Measurements from ENCODE around the gene RPS19. TPM values are rescaled to one million over a fixed set of nuclear protein-coding genes. Genes with fewer than 3 reads are reported as not detected.

The RPS19 gene
- polyA plus RNA-seq, 4 donors: 2,031 to 3,349 (median 2,770) TPM

- no peak for FAIRE-seq
- no peak for DNase-seq
- Histone ChIP-seq H3K27ac (ENCODE audit: low read depth in 1 of 3, low read length in 2 of 3) (peak overlapping the region in 2 of 3 donors; percentile 36 to 98), H3K27me3 (ENCODE audit: control insufficient read depth in 3 of 3, insufficient read depth in 3 of 3, low read length in 3 of 3) (no peaks in the 10 kb centered on the region), H3K4me3 (ENCODE audit: low read depth in 1 of 3, low read length in 3 of 3) (peak overlapping the region; percentile 56 to 80 (median 76)), H3K9me3 (ENCODE audit: control insufficient read depth in 2 of 2, insufficient read depth in 1 of 2, low read depth in 1 of 2, low read length in 1 of 2) (no peaks in the 10 kb centered on the region), H3K4me1 (ENCODE audit: control insufficient read depth in 3 of 3, insufficient read depth in 2 of 3, low read depth in 1 of 3, low read length in 2 of 3) (peaks cover 7 to 27% (median 12%) of the 10 kb centered on the region in 3 donors), H3K36me3 (ENCODE audit: control insufficient read depth in 3 of 3, insufficient read depth in 2 of 3, low read depth in 1 of 3, low read length in 3 of 3) (peaks cover 6 to 50% (median 14%) of the 10 kb centered on the region in 3 donors)
- WGBS, 3 donors: 8 to 22% (median 13%) methylated on average over 9 of the region's 9 CpGs
These were observed 1.2 kb downstream of the RPS19 start for GRCh38 chr19:41861116-41861768.

GRCh38 chr19:41861846-41862245 lies 1.8 kb downstream of the RPS19 start:
- Histone ChIP-seq H3K36me3 (ENCODE audit: control insufficient read depth in 3 of 3, insufficient read depth in 2 of 3, low read depth in 1 of 3, low read length in 3 of 3) (peaks cover 6 to 55% (median 16%) of the 10 kb centered on the region in 3 donors), H3K27me3 (ENCODE audit: control insufficient read depth in 3 of 3, insufficient read depth in 3 of 3, low read length in 3 of 3) (no peaks in the 10 kb centered on the region), H3K9me3 (ENCODE audit: control insufficient read depth in 2 of 2, insufficient read depth in 1 of 2, low read depth in 1 of 2, low read length in 1 of 2) (no peaks in the 10 kb centered on the region), H3K4me3 (ENCODE audit: low read depth in 1 of 3, low read length in 3 of 3) (peak overlapping the region in 1 of 3 donors; percentile 56), H3K27ac (ENCODE audit: low read depth in 1 of 3, low read length in 2 of 3) (no peak overlapping the region), H3K4me1 (ENCODE audit: control insufficient read depth in 3 of 3, insufficient read depth in 2 of 3, low read depth in 1 of 3, low read length in 2 of 3) (peaks cover 7 to 27% (median 12%) of the 10 kb centered on the region in 3 donors)
- 40 to 58% (median 44%) methylated on average over 9 of the region's 9 CpGs for WGBS, 3 donors
- DNase-seq (no peak), FAIRE-seq (no peak)

GRCh38 chr19:41862445-41862986 lies 2.5 kb downstream of the RPS19 start:
- DNase-seq (no peak), FAIRE-seq (no peak)
- Histone ChIP-seq H3K36me3 (ENCODE audit: control insufficient read depth in 3 of 3, insufficient read depth in 2 of 3, low read depth in 1 of 3, low read length in 3 of 3) (peaks cover 6 to 61% (median 16%) of the 10 kb centered on the region in 3 donors), H3K4me1 (ENCODE audit: control insufficient read depth in 3 of 3, insufficient read depth in 2 of 3, low read depth in 1 of 3, low read length in 2 of 3) (peaks cover 7 to 30% (median 12%) of the 10 kb centered on the region in 3 donors), H3K27me3 (ENCODE audit: control insufficient read depth in 3 of 3, insufficient read depth in 3 of 3, low read length in 3 of 3) (no peaks in the 10 kb centered on the region), H3K9me3 (ENCODE audit: control insufficient read depth in 2 of 2, insufficient read depth in 1 of 2, low read depth in 1 of 2, low read length in 1 of 2) (no peaks in the 10 kb centered on the region), H3K4me3 (ENCODE audit: low read depth in 1 of 3, low read length in 3 of 3) (no peak overlapping the region), H3K27ac (ENCODE audit: low read depth in 1 of 3, low read length in 2 of 3) (no peak overlapping the region)
- 33 to 57% (median 41%) methylated on average over 2 of the region's 2 CpGs for WGBS, 3 donors

- FAIRE-seq (no peak), DNase-seq (no peak)
- peaks cover 11 to 39% (median 12%) of the 10 kb centered on the region in 3 donors for H3K4me1 ChIP-seq (ENCODE audit: control insufficient read depth in 3 of 3, insufficient read depth in 2 of 3, low read depth in 1 of 3, low read length in 2 of 3)
- peak overlapping the region in 1 of 3 donors; percentile 5 for H3K27ac ChIP-seq (ENCODE audit: low read depth in 1 of 3, low read length in 2 of 3)
- 74 to 83% (median 78%) methylated on average over 11 of the region's 11 CpGs for WGBS, 3 donors
- no peaks in the 10 kb centered on the region for H3K9me3 ChIP-seq (ENCODE audit: control insufficient read depth in 2 of 2, insufficient read depth in 1 of 2, low read depth in 1 of 2, low read length in 1 of 2)
- no peak overlapping the region for H3K4me3 ChIP-seq (ENCODE audit: low read depth in 1 of 3, low read length in 3 of 3)
- no peaks in the 10 kb centered on the region for H3K27me3 ChIP-seq (ENCODE audit: control insufficient read depth in 3 of 3, insufficient read depth in 3 of 3, low read length in 3 of 3)
- H3K36me3 ChIP-seq (ENCODE audit: control insufficient read depth in 3 of 3, insufficient read depth in 2 of 3, low read depth in 1 of 3, low read length in 3 of 3): peaks cover 6 to 70% (median 16%) of the 10 kb centered on the region in 3 donors
These were observed 3.3 kb downstream of the RPS19 start for GRCh38 chr19:41863209-41863931.

- FAIRE-seq: no peak
- 78 to 83% (median 81%) methylated on average over 5 of the region's 5 CpGs for WGBS, 3 donors
These were observed 4.3 kb downstream of the RPS19 start for GRCh38 chr19:41864374-41864773.

GRCh38 chr19:41866284-41866683 lies 6.2 kb downstream of the RPS19 start:
- FAIRE-seq: no peak

More at GRCh38 chr19:41864374-41864773, 4.3 kb downstream of the RPS19 start:
- Histone ChIP-seq H3K27ac (ENCODE audit: low read depth in 1 of 3, low read length in 2 of 3) (no peak overlapping the region), H3K27me3 (ENCODE audit: control insufficient read depth in 3 of 3, insufficient read depth in 3 of 3, low read length in 3 of 3) (no peaks in the 10 kb centered on the region), H3K36me3 (ENCODE audit: control insufficient read depth in 3 of 3, insufficient read depth in 2 of 3, low read depth in 1 of 3, low read length in 3 of 3) (peaks cover 7 to 80% (median 25%) of the 10 kb centered on the region in 3 donors), H3K4me1 (ENCODE audit: control insufficient read depth in 3 of 3, insufficient read depth in 2 of 3, low read depth in 1 of 3, low read length in 2 of 3) (peaks cover 16 to 43% (median 16%) of the 10 kb centered on the region in 3 donors), H3K4me3 (ENCODE audit: low read depth in 1 of 3, low read length in 3 of 3) (no peak overlapping the region), H3K9me3 (ENCODE audit: control insufficient read depth in 2 of 2, insufficient read depth in 1 of 2, low read depth in 1 of 2, low read length in 1 of 2) (no peaks in the 10 kb centered on the region)
- DNase-seq: no peak

GRCh38 chr19:41868120-41868988 lies 8.3 kb downstream of the RPS19 start:
- Histone ChIP-seq H3K9me3 (ENCODE audit: control insufficient read depth in 2 of 2, insufficient read depth in 1 of 2, low read depth in 1 of 2, low read length in 1 of 2) (no peaks in the 10 kb centered on the region), H3K27ac (ENCODE audit: low read depth in 1 of 3, low read length in 2 of 3) (peak overlapping the region; percentile 42 to 89 (median 74)), H3K27me3 (ENCODE audit: control insufficient read depth in 3 of 3, insufficient read depth in 3 of 3, low read length in 3 of 3) (no peaks in the 10 kb centered on the region), H3K36me3 (ENCODE audit: control insufficient read depth in 3 of 3, insufficient read depth in 2 of 3, low read depth in 1 of 3, low read length in 3 of 3) (peaks cover 7 to 94% (median 25%) of the 10 kb centered on the region in 3 donors), H3K4me3 (ENCODE audit: low read depth in 1 of 3, low read length in 3 of 3) (no peak overlapping the region), H3K4me1 (ENCODE audit: control insufficient read depth in 3 of 3, insufficient read depth in 2 of 3, low read depth in 1 of 3, low read length in 2 of 3) (peaks cover 5 to 37% (median 11%) of the 10 kb centered on the region in 3 donors)
- FAIRE-seq (no peak), DNase-seq (peak; percentile 39 to 89)
- WGBS, 3 donors: 25 to 61% (median 29%) methylated on average over 10 of the region's 10 CpGs

More at GRCh38 chr19:41866284-41866683, 6.2 kb downstream of the RPS19 start:
- peaks cover 9 to 94% (median 30%) of the 10 kb centered on the region in 3 donors for H3K36me3 ChIP-seq (ENCODE audit: control insufficient read depth in 3 of 3, insufficient read depth in 2 of 3, low read depth in 1 of 3, low read length in 3 of 3)
- no peak for DNase-seq
- peaks cover 15 to 52% (median 16%) of the 10 kb centered on the region in 3 donors for H3K4me1 ChIP-seq (ENCODE audit: control insufficient read depth in 3 of 3, insufficient read depth in 2 of 3, low read depth in 1 of 3, low read length in 2 of 3)
- no peaks in the 10 kb centered on the region for H3K27me3 ChIP-seq (ENCODE audit: control insufficient read depth in 3 of 3, insufficient read depth in 3 of 3, low read length in 3 of 3)
- WGBS, 3 donors: 87 to 88% (median 87%) methylated on average over 3 of the region's 3 CpGs
- no peak overlapping the region for H3K4me3 ChIP-seq (ENCODE audit: low read depth in 1 of 3, low read length in 3 of 3)
- no peaks in the 10 kb centered on the region for H3K9me3 ChIP-seq (ENCODE audit: control insufficient read depth in 2 of 2, insufficient read depth in 1 of 2, low read depth in 1 of 2, low read length in 1 of 2)
- no peak overlapping the region for H3K27ac ChIP-seq (ENCODE audit: low read depth in 1 of 3, low read length in 2 of 3)

- Histone ChIP-seq H3K9me3 (ENCODE audit: control insufficient read depth in 2 of 2, insufficient read depth in 1 of 2, low read depth in 1 of 2, low read length in 1 of 2) (no peaks in the 10 kb centered on the region), H3K27ac (ENCODE audit: low read depth in 1 of 3, low read length in 2 of 3) (peak overlapping the region; percentile 18 to 89 (median 26)), H3K36me3 (ENCODE audit: control insufficient read depth in 3 of 3, insufficient read depth in 2 of 3, low read depth in 1 of 3, low read length in 3 of 3) (peaks cover 5 to 88% (median 25%) of the 10 kb centered on the region in 3 donors), H3K4me3 (ENCODE audit: low read depth in 1 of 3, low read length in 3 of 3) (no peak overlapping the region), H3K27me3 (ENCODE audit: control insufficient read depth in 3 of 3, insufficient read depth in 3 of 3, low read length in 3 of 3) (no peaks in the 10 kb centered on the region), H3K4me1 (ENCODE audit: control insufficient read depth in 3 of 3, insufficient read depth in 2 of 3, low read depth in 1 of 3, low read length in 2 of 3) (peaks cover 5 to 36% (median 9%) of the 10 kb centered on the region in 3 donors)
- WGBS, 3 donors: 61 to 67% (median 64%) methylated on average over 12 of the region's 12 CpGs
- FAIRE-seq (no peak), DNase-seq (no peak)
These were observed 8.9 kb downstream of the RPS19 start for GRCh38 chr19:41868989-41869300.
